ENCODE results near the gene SNX18. TPM values are rescaled to one million over a fixed set of nuclear protein-coding genes. Genes with fewer than 3 reads are reported as not detected.
"Not testable (repeated sequence)": the region's sequence is repeated elsewhere in the genome, so short reads cannot be mapped to it uniquely, and the experiment has no call there.

The SNX18 gene
- total RNA-seq, 4 donors from 2014 or later: 50.4 to 89.4 (median 72.8) TPM

DNA sequence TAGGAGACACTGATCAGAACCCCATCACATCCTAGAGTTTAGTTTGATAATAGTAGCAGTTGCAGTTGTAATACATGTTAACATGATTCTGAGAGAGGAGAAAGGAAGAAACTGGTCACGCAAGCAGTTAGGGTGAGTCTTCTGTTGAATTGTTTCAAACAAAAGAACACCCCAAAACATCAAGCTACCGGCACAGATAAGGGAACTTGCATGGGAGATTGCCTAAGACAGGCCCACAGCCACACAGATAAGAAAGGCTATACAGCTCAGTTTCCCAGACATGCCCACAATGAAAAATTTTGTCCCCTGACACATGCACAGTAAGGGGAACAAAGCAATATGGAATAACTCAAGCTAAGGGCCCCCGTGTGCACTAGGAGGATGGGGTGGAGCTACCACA is 46.2 kb upstream of the SNX18 start:
- intact Hi-C loops (cut with DNase I): no loop called here
- no peak for DNase-seq
- TF ChIP-seq, protein P1, sequence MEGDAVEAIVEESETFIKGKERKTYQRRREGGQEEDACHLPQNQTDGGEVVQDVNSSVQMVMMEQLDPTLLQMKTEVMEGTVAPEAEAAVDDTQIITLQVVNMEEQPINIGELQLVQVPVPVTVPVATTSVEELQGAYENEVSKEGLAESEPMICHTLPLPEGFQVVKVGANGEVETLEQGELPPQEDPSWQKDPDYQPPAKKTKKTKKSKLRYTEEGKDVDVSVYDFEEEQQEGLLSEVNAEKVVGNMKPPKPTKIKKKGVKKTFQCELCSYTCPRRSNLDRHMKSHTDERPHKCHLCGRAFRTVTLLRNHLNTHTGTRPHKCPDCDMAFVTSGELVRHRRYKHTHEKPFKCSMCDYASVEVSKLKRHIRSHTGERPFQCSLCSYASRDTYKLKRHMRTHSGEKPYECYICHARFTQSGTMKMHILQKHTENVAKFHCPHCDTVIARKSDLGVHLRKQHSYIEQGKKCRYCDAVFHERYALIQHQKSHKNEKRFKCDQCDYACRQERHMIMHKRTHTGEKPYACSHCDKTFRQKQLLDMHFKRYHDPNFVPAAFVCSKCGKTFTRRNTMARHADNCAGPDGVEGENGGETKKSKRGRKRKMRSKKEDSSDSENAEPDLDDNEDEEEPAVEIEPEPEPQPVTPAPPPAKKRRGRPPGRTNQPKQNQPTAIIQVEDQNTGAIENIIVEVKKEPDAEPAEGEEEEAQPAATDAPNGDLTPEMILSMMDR (IDR thresholded peaks at IDR 0.05): no peak
- TF ChIP-seq POLR2A (IDR thresholded peaks at IDR 0.05): no peak
- WGBS, 2 donors: 61 to 64% methylated on average over 3 of the region's 3 CpGs
- no peaks in the 10 kb centered on the region for H3K9me3 ChIP-seq
- H3K4me1 ChIP-seq: peaks cover 9 to 17% of the 10 kb centered on the region in 2 donors
- no peaks in the 10 kb centered on the region for H3K36me3 ChIP-seq
- H3K4me3 ChIP-seq (replicated peaks in 1 of 3): no peak overlapping the region
- H3K27ac ChIP-seq: no peak overlapping the region
- no peaks in the 10 kb centered on the region for H3K27me3 ChIP-seq

DNA sequence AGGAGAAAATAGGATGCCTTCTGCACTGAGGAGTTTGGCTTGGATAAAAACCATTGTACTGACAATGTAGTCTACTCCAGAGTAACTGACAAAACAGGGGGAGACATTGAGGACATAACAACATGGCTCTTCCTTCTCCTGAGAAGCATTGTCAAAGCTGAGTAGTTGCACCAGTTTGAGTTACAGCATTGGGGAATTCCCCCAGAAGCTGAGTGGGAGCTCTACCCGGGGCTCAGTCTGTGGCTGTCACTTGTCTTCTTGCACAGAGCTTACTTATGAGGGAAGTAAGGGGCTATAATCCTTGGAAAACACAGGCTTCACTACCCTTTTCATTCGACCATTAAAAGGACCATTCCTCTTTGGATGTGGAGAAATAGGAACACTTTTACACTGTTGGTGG is 40.9 kb upstream of the SNX18 start:
- H3K4me3 ChIP-seq (replicated peaks in 1 of 3): no peak overlapping the region
- no peaks in the 10 kb centered on the region for H3K9me3 ChIP-seq
- H3K27me3 ChIP-seq: no peaks in the 10 kb centered on the region
- DNase-seq: no peak
- no peak for TF ChIP-seq POLR2A (IDR thresholded peaks at IDR 0.05)
- no peaks in the 10 kb centered on the region for H3K4me1 ChIP-seq
- H3K27ac ChIP-seq: no peak overlapping the region
- 81 to 89% methylated on average over 2 of the region's 2 CpGs for WGBS, 2 donors
- intact Hi-C loops (cut with DNase I): no loop called here
- H3K36me3 ChIP-seq: no peaks in the 10 kb centered on the region

DNA sequence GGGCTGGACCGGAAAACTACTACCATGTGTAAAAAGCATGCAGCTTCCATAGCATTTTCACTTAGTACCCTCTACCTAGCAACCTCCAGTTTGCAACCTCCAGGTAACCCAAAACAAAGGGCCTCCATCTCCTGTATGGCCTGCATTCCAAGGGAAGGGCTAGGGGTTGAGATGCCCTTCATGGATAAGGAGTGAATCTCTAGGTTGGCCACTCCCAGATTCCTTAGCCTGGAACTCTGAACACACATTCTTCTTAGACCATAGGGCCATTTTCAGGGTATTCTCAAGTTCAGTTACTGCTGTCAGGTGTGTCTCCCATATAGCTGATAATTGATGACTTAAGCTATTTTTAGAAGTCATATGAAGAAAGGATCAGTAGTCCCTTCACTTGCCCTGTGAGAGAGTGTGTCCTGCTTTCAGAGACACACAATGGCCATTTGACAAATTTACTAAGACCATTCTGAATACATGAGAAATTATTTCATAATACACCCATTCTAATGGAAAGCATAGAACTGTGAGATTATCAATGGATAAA is 39.5 kb upstream of the SNX18 start:
- H3K9me3 ChIP-seq: no peaks in the 10 kb centered on the region
- no peak overlapping the region for H3K27ac ChIP-seq
- intact Hi-C loops (cut with DNase I): no loop called here
- H3K36me3 ChIP-seq: no peaks in the 10 kb centered on the region
- DNase-seq: no peak
- WGBS, 2 donors: 76 to 95% methylated on average over 1 of the region's 1 CpG
- H3K27me3 ChIP-seq: no peaks in the 10 kb centered on the region
- no peaks in the 10 kb centered on the region for H3K4me1 ChIP-seq
- no peak overlapping the region for H3K4me3 ChIP-seq (replicated peaks in 1 of 3)
- TF ChIP-seq, protein P1 (IDR thresholded peaks at IDR 0.05): no peak
- TF ChIP-seq POLR2A (IDR thresholded peaks at IDR 0.05): no peak

DNA sequence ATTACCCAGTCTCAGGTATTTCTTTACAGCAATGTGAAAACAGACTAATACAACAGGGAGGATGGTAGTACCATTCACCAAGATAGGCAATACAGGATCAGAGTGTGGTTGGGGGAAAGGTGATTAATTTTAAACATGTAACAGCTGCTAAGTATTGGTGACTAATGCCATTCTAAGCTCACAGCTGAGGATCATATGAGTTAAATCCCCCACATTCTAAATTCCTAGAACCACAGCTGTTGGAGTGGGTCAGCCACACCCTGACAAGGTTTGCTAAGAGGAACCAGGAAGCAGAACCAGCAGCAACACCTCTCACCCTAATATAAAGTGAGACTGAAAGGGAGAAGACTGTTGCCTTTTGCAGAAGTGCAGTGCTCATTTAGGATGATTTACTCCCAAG is 37.3 kb upstream of the SNX18 start:
- no peak overlapping the region for H3K27ac ChIP-seq
- no peak for DNase-seq
- H3K4me3 ChIP-seq (replicated peaks in 1 of 3): no peak overlapping the region
- H3K4me1 ChIP-seq: no peaks in the 10 kb centered on the region
- no peaks in the 10 kb centered on the region for H3K9me3 ChIP-seq
- TF ChIP-seq, protein P1 (IDR thresholded peaks at IDR 0.05): no peak
- no peak for TF ChIP-seq POLR2A (IDR thresholded peaks at IDR 0.05)
- intact Hi-C loops (cut with DNase I): no loop called here
- H3K27me3 ChIP-seq: no peaks in the 10 kb centered on the region
- no peaks in the 10 kb centered on the region for H3K36me3 ChIP-seq

DNA sequence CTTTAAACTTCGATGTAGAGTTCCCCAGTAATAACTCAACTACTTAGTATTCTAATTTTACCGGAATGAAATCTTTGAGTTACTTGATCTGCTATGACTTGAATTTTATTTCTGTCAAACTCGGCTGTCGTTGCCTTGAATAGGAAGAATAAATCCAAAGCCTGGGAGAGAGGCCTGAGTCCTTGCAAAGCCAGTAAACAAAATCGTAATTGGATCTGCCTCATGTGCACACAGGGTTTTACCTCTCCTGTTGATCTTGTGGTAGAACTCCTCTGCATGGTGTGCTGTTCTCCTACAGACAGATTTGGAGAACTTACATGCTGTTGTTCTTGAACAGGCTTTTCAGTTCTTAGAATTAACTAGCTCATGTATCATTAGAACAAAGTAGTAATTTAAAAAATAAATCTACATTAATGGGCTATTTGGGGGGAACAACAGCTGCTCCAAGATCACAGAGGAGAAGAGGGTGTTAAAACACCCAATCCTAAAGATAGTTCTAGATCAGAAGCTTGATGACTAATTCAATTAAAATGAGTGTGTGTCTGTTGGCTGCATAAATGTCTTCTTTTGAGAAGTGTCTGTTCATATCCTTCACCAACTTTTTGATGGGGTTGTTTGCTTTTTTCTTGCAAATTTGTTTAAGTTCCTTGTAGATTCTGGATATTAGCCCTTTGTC is 33.2 kb upstream of the SNX18 start:
- Histone ChIP-seq H3K4me1 (no peaks in the 10 kb centered on the region), H3K9me3 (no peaks in the 10 kb centered on the region), H3K27ac (no peak overlapping the region), H3K4me3 (replicated peaks in 1 of 3) (no peak overlapping the region), H3K36me3 (no peaks in the 10 kb centered on the region), H3K27me3 (no peaks in the 10 kb centered on the region)
- no peak for DNase-seq
- intact Hi-C loops (cut with DNase I): no loop called here
- TF ChIP-seq POLR2A (IDR thresholded peaks at IDR 0.05): no peak
- TF ChIP-seq, protein P1 (IDR thresholded peaks at IDR 0.05): no peak
- 76 to 78% methylated on average over 5 of the region's 5 CpGs for WGBS, 2 donors

DNA sequence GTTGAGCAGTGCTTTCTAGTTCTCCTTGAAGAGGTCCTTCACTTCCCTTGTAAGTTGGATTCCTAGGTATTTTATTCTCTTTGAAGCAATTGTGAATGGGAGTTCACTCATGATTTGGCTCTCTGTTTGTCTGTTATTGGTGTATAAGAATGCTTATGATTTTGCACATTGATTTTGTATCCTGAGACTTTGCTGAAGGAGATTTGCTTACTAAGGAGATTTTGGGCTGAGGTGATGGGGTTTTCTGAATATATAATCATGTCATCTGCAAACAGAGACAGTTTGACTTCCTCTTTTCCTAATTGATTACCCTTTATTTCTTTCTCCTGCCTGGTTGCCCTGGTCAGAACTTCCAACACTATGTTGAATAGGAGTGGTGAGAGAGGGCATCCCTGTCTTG is 31.9 kb upstream of the SNX18 start:
- DNase-seq; H3K9me3 ChIP-seq; H3K27me3 ChIP-seq; intact Hi-C loops (cut with DNase I); H3K27ac ChIP-seq; H3K36me3 ChIP-seq; H3K4me1 ChIP-seq; H3K4me3 ChIP-seq (replicated peaks in 1 of 3): not testable (repeated sequence)

DNA sequence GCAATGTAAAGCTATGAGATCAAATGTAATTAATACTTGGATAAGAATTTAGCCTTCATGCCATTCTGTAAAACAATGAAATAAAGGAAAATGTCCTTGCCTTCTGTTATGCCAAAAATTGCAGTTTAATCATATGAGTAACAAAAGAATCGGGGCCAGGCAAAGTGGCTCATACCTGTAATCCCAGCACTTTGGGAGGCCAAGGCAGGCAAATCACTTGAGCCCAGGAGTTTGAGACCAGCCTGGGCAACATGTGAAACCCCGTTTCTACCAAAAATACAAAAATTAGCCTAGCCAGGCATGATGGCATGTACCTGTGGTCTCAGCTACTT is 27.9 kb upstream of the SNX18 start:
- H3K27me3 ChIP-seq; H3K4me1 ChIP-seq; H3K9me3 ChIP-seq; H3K4me3 ChIP-seq (replicated peaks in 1 of 3); DNase-seq; H3K36me3 ChIP-seq; intact Hi-C loops (cut with DNase I); H3K27ac ChIP-seq: not testable (repeated sequence)
- WGBS, 2 donors: 22 to 47% methylated on average over 2 of the region's 2 CpGs

Measured in thyroid gland (tissue), 4 donors.